MG63 (cell line): Measurements from ENCODE around the gene MISFA. TPM values are rescaled to one million over a fixed set of nuclear protein-coding genes. Genes with fewer than 3 reads are reported as not detected.

Experiments
- total RNA-seq: library from RNA; depleted of rRNA; stranded (reverse); fragments of >200 nt; shearing (Covaris generic); gene quantifications from 2 replicates; pipeline ENCODE4 v1.2.3, GENCODE V29; 2014; ENCODE audit warnings: low replicate concordance; rRNA removed

MISFA gene
- total RNA-seq, 1 experiment from 2014 or later, result not detected

Other genes with a start within 250 kb of the MISFA start
- 319 TPM in 2 replicates for gene LDHA, start 205.2 kb upstream of the MISFA start, total RNA-seq
- gene LDHC, start 187.5 kb upstream of the MISFA start, total RNA-seq, result 1.2 TPM in 1 of 2 replicates, not detected in the other
- not detected in 2 replicates for gene LDHAL6A, start 143.9 kb upstream of the MISFA start, total RNA-seq
- gene TSG101, start 72.8 kb upstream of the MISFA start, total RNA-seq, result 64.0 and 198 TPM in 2 replicates
- gene UEVLD, start 11.1 kb upstream of the MISFA start, total RNA-seq, result 8.2 and 16.5 TPM in 2 replicates
- 11.4 and 15.3 TPM in 2 replicates for gene SPTY2D1, start 34.6 kb downstream of the MISFA start, total RNA-seq
- 0.05 and 0.40 TPM in 2 replicates for gene TMEM86A, start 99.0 kb downstream of the MISFA start, total RNA-seq
- not detected in 2 replicates for gene IGSF22, start 126.4 kb downstream of the MISFA start, total RNA-seq
- 0.05 TPM in 1 of 2 replicates, not detected in the other for gene PTPN5, start 192.0 kb downstream of the MISFA start, total RNA-seq